ENCODE results near the gene ATXN7L1.

DNA sequence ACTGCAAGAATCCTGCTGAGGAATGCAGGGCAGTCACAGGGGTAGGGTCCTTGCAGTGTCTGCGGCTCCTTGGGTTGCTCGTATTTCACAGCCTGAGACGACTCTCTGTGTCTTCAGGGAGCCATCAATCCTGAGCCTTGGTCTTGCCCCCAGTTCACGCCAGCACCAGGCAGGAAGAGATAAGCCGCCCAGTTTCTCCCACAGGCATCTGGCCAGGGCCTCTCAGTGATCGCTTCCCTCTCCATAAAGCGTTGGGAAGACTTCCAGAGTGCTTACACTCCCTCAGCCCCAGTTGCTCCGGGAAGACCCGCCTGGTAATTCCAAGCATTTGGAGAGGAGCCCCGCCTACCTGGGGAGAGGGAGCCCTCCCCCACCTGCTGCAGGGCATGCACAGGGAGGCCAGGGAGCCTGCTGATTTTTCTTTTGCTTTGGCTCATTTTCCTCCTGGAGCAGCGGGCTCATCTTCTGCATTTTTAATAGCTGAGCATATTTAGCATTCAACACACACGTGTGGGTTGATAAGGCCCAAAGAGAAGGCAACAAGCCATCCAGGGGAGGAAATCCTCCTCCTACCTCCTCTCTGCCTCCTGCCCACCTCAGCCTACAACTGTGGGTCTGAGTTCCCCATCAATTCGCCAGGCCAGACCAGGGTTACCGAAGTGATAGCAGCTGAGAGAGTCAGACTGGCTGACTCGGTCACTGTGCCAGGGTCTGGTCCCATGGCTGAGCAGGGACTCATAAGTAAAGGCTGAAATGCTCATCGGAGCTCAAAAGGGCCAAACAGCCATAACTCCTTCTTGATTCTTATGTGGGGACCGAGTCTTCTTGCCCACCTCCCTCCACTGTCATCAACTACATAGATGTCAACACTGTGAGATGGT, 220.7 kb downstream of the ATXN7L1 start:
- TF ChIP-seq, protein P1, sequence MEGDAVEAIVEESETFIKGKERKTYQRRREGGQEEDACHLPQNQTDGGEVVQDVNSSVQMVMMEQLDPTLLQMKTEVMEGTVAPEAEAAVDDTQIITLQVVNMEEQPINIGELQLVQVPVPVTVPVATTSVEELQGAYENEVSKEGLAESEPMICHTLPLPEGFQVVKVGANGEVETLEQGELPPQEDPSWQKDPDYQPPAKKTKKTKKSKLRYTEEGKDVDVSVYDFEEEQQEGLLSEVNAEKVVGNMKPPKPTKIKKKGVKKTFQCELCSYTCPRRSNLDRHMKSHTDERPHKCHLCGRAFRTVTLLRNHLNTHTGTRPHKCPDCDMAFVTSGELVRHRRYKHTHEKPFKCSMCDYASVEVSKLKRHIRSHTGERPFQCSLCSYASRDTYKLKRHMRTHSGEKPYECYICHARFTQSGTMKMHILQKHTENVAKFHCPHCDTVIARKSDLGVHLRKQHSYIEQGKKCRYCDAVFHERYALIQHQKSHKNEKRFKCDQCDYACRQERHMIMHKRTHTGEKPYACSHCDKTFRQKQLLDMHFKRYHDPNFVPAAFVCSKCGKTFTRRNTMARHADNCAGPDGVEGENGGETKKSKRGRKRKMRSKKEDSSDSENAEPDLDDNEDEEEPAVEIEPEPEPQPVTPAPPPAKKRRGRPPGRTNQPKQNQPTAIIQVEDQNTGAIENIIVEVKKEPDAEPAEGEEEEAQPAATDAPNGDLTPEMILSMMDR (IDR thresholded peaks at IDR 0.05), result no peak
- TF ChIP-seq POLR2A (IDR thresholded peaks at IDR 0.05), result no peak
